Liver (tissue), 9 donors: ENCODE data around the gene TMEM131. TPM values are rescaled to one million over a fixed set of nuclear protein-coding genes. Genes with fewer than 3 reads are reported as not detected.

Experiments used
- DNase-seq: peaks from one replicate; pipeline ENCODE4 v3.0.0-alpha.2; 2017; ENCODE audit warnings: low spot score
- H3K27ac ChIP-seq, 2 donors: one replicate each; pipeline ENCODE4 v1.7.0; 2013; ENCODE audit warnings: inconsistent platforms in 2 of 2, low read length in 2 of 2, control low read depth in 1 of 2, low read depth in 1 of 2, mild to moderate bottlenecking in 1 of 2
- H3K27me3 ChIP-seq, 4 donors: one replicate each; pipeline versions ENCODE4 v1.6.1 to v1.7.0; 2013; ENCODE audit warnings: low read length in 3 of 4, inconsistent platforms in 1 of 4, mild to moderate bottlenecking in 1 of 4, moderate library complexity in 1 of 4; ENCODE audit not compliant: control insufficient read depth in 4 of 4, insufficient read depth in 4 of 4
- H3K36me3 ChIP-seq, 4 donors: one replicate each; pipeline versions ENCODE4 v1.6.1 to v1.7.0; 2013; ENCODE audit warnings: low read length in 3 of 4, mild to moderate bottlenecking in 3 of 4, low read depth in 1 of 4, moderate library complexity in 1 of 4; ENCODE audit not compliant: control insufficient read depth in 4 of 4, insufficient read depth in 3 of 4
- H3K4me1 ChIP-seq, 4 donors: one replicate each; pipeline versions ENCODE4 v1.6.1 to v1.7.0; 2013; ENCODE audit warnings: low read length in 3 of 4, mild to moderate bottlenecking in 3 of 4, moderate library complexity in 1 of 4; ENCODE audit not compliant: control insufficient read depth in 4 of 4, insufficient read depth in 4 of 4
- H3K4me3 ChIP-seq, 3 donors: one replicate each; pipeline versions ENCODE4 v1.6.1 to v1.7.0; 2013; ENCODE audit warnings: low read length in 3 of 3, control low read depth in 1 of 3, low read depth in 1 of 3, mild to moderate bottlenecking in 1 of 3
- H3K9ac ChIP-seq, 2 donors: one replicate each; pipeline ENCODE4 v1.7.0; 2013; ENCODE audit warnings: low read length in 2 of 2, mild to moderate bottlenecking in 2 of 2, moderate library complexity in 2 of 2, control low read depth in 1 of 2, low read depth in 1 of 2
- H3K9me3 ChIP-seq, 4 donors: one replicate each; pipeline versions ENCODE4 v1.6.1 to v1.7.0; 2013; ENCODE audit warnings: low read length in 3 of 4; ENCODE audit not compliant: control insufficient read depth in 4 of 4
- ATF3 ChIP-seq: IDR thresholded peaks from 2 replicates; pipeline ENCODE4 v1.6.1; 2016; ENCODE audit warnings: antibody characterized with exemption
- EGR1 ChIP-seq, 2 donors: IDR thresholded peaks; 2 replicates each; pipeline ENCODE4 v1.6.1; 2016 to 2018; ENCODE audit warnings: antibody characterized with exemption in 2 of 2, low read depth in 2 of 2
- FOXA1 ChIP-seq: IDR thresholded peaks from 2 replicates; pipeline ENCODE4 v1.6.1; 2016; ENCODE audit warnings: antibody characterized with exemption
- FOXA2 ChIP-seq: IDR thresholded peaks from 2 replicates; pipeline ENCODE4 v1.6.1; 2016; ENCODE audit warnings: antibody characterized with exemption
- GABPA ChIP-seq, 2 donors: IDR thresholded peaks in 1 of 2; conservative IDR thresholded peaks in 1 of 2; 2 replicates each; pipeline ENCODE4 v1.6.1; 2016; ENCODE audit warnings: antibody characterized with exemption in 2 of 2, mild to moderate bottlenecking in 1 of 2, moderate library complexity in 1 of 2
- HNF4A ChIP-seq, 2 donors: conservative IDR thresholded peaks; 2 replicates each; pipeline ENCODE4 v1.6.1; 2016; ENCODE audit warnings: antibody characterized with exemption in 2 of 2, mild to moderate bottlenecking in 2 of 2
- HNF4G ChIP-seq: IDR thresholded peaks from 2 replicates; pipeline ENCODE4 v1.6.1; 2016; ENCODE audit warnings: antibody characterized with exemption
- JUND ChIP-seq, 2 donors: IDR thresholded peaks; 2 replicates each; pipeline ENCODE4 v1.6.1; 2016; ENCODE audit warnings: antibody characterized with exemption in 2 of 2
- MAX ChIP-seq: IDR thresholded peaks from 2 replicates; pipeline ENCODE4 v1.6.1; 2016; ENCODE audit warnings: antibody characterized with exemption
- NR2F2 ChIP-seq: IDR thresholded peaks from 2 replicates; pipeline ENCODE4 v1.6.1; 2016; ENCODE audit warnings: antibody characterized with exemption
- RAD21 ChIP-seq, 2 donors: IDR thresholded peaks; 2 replicates each; pipeline ENCODE4 v1.6.1; 2016; ENCODE audit warnings: antibody characterized with exemption in 2 of 2, mild to moderate bottlenecking in 2 of 2
- REST ChIP-seq: IDR thresholded peaks from 2 replicates; pipeline ENCODE4 v1.6.1; 2016; ENCODE audit warnings: antibody characterized with exemption, mild to moderate bottlenecking
- RXRA ChIP-seq, 2 donors: IDR thresholded peaks; 2 replicates each; pipeline ENCODE4 v1.6.1; 2017 to 2018; ENCODE audit warnings: antibody characterized with exemption in 2 of 2, mild to moderate bottlenecking in 1 of 2
- SP1 ChIP-seq: IDR thresholded peaks from 2 replicates; pipeline ENCODE4 v1.6.1; 2018; ENCODE audit warnings: antibody characterized with exemption, mild to moderate bottlenecking
- TAF1 ChIP-seq: conservative IDR thresholded peaks from 2 replicates; pipeline ENCODE4 v1.6.1; 2016; ENCODE audit warnings: antibody characterized with exemption, mild to moderate bottlenecking
- YY1 ChIP-seq: IDR thresholded peaks from 2 replicates; pipeline ENCODE4 v1.6.1; 2016; ENCODE audit warnings: antibody characterized with exemption, mild to moderate bottlenecking
- ZBTB33 ChIP-seq: IDR thresholded peaks from 2 replicates; pipeline ENCODE4 v1.6.1; 2016; ENCODE audit warnings: antibody characterized with exemption
- WGBS: extraction: QIAGEN DNeasy Blood & Tissue Kit; methylation state at CpG from one replicate; pipeline ENCODE4 v1.1.7; 2013; 5-methylcytosine and 5-hydroxymethylcytosine counted together
- polyA plus RNA-seq, 2 donors: library from polyadenylated mRNA; stranded (reverse) in 1 of 2; unstranded in 1 of 2; fragments of 200-250 nt in 1 of 2; fragments of >200 nt in 1 of 2; fragmentation: Nextera tagmentation in 1 of 2; extraction: Ambion mirVana in 1 of 2; gene quantifications; one replicate each; pipeline versions ENCODE4 v1.2.1 to v1.2.3, GENCODE V29; 2013 to 2015
- total RNA-seq, 2 donors: library from RNA; depleted of rRNA; stranded (reverse); fragments of >200 nt; gene quantifications; one replicate each; pipeline ENCODE4 v1.2.3, GENCODE V29; 2014
- TF ChIP-seq, protein P1 (sequence below): fragments of 150-350 bp; IDR thresholded peaks from 2 replicates; pipeline ENCODE4 v1.5.1; 2017; ENCODE audit warnings: improper control_type of control experiment, low read depth, low read length; ENCODE audit not compliant: missing input control
- donor health status: healthy.
- donor health status: healthy.
- donor health status: healthy.
- donor health status: healthy.
- donor health status: healthy.

Gene TMEM131
- total and polyA plus RNA-seq, 4 donors, result 6.1 to 22.8 (median 11.2) TPM

DNA sequence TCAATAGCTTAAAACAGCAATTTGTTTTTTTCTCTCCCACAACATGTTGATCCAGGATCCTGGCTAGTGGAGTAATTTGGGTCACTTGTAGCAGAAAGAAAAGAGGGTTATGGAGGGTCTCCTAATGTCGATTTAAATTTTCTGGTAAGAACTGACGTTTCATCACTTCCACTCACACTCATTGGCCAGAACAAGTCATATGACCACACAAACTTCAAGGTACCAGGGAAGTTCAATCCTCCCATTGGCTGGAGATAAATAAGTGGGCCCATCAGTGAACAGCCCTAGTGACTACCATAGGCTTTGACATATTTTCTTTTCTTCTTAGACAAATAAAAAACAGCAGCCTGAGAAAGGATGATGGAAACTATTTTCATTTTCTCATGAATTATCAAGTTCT is 8.3 kb upstream of the TMEM131 start:
- no peaks in the 10 kb centered on the region for H3K27me3 ChIP-seq
- no peak overlapping the region for H3K27ac ChIP-seq
- 92% methylated on average over 2 of the region's 2 CpGs for WGBS
- H3K9ac ChIP-seq, result no peak overlapping the region
- no peak overlapping the region for H3K4me3 ChIP-seq
- no peak for TF ChIP-seq EGR1 (IDR thresholded peaks at IDR 0.05; ENCODE audit: low read depth in 2 of 2)
- TF ChIP-seq FOXA2, result no peak
- no peak for TF ChIP-seq REST
- no peak for TF ChIP-seq GABPA (IDR thresholded peaks at IDR 0.05 in 1 of 2, conservative IDR thresholded peaks at IDR 0.05 in 1 of 2)
- no peak for TF ChIP-seq HNF4A (conservative IDR thresholded peaks at IDR 0.05)
- no peak for TF ChIP-seq FOXA1
- no peak for TF ChIP-seq JUND (IDR thresholded peaks at IDR 0.05)
- TF ChIP-seq NR2F2, result no peak
- H3K36me3 ChIP-seq, result no peaks in the 10 kb centered on the region
- no peaks in the 10 kb centered on the region for H3K9me3 ChIP-seq
- no peaks in the 10 kb centered on the region for H3K4me1 ChIP-seq
- DNase-seq, result no peak

GRCh38 chr2:97999536-97999935 is 3.8 kb upstream of the TMEM131 start:
- H3K4me1 ChIP-seq, result peaks cover under 1 to 6% (median 2%) of the 10 kb centered on the region in 4 donors
- H3K9ac ChIP-seq, result no peak overlapping the region
- 93% methylated on average over 3 of the region's 3 CpGs for WGBS
- H3K27me3 ChIP-seq, result no peaks in the 10 kb centered on the region
- no peak overlapping the region for H3K27ac ChIP-seq
- no peak for DNase-seq
- no peak overlapping the region for H3K4me3 ChIP-seq
- no peak for TF ChIP-seq YY1
- TF ChIP-seq MAX, result no peak
- TF ChIP-seq NR2F2, result no peak
- no peak for TF ChIP-seq EGR1 (IDR thresholded peaks at IDR 0.05; ENCODE audit: low read depth in 2 of 2)
- TF ChIP-seq, protein P1, sequence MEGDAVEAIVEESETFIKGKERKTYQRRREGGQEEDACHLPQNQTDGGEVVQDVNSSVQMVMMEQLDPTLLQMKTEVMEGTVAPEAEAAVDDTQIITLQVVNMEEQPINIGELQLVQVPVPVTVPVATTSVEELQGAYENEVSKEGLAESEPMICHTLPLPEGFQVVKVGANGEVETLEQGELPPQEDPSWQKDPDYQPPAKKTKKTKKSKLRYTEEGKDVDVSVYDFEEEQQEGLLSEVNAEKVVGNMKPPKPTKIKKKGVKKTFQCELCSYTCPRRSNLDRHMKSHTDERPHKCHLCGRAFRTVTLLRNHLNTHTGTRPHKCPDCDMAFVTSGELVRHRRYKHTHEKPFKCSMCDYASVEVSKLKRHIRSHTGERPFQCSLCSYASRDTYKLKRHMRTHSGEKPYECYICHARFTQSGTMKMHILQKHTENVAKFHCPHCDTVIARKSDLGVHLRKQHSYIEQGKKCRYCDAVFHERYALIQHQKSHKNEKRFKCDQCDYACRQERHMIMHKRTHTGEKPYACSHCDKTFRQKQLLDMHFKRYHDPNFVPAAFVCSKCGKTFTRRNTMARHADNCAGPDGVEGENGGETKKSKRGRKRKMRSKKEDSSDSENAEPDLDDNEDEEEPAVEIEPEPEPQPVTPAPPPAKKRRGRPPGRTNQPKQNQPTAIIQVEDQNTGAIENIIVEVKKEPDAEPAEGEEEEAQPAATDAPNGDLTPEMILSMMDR, result no peak
- no peak for TF ChIP-seq HNF4G
- TF ChIP-seq JUND (IDR thresholded peaks at IDR 0.05), result no peak
- TF ChIP-seq HNF4A (conservative IDR thresholded peaks at IDR 0.05), result no peak
- no peak for TF ChIP-seq GABPA (IDR thresholded peaks at IDR 0.05 in 1 of 2, conservative IDR thresholded peaks at IDR 0.05 in 1 of 2)
- no peak for TF ChIP-seq SP1
- no peak for TF ChIP-seq ATF3
- TF ChIP-seq RAD21 (IDR thresholded peaks at IDR 0.05), result no peak
- no peak for TF ChIP-seq FOXA1
- TF ChIP-seq ZBTB33, result no peak
- TF ChIP-seq REST, result no peak
- TF ChIP-seq TAF1, result no peak
- TF ChIP-seq RXRA (IDR thresholded peaks at IDR 0.05), result no peak
- TF ChIP-seq FOXA2, result no peak
- no peaks in the 10 kb centered on the region for H3K9me3 ChIP-seq
- H3K36me3 ChIP-seq, result no peaks in the 10 kb centered on the region
